Diencephalon (tissue), 1 donor: ENCODE data around the gene VAX1. TPM values are rescaled to one million over a fixed set of nuclear protein-coding genes. Genes with fewer than 3 reads are reported as not detected.
A peak's percentile ranks its signal among the peaks of the same experiment; 100 is the strongest.

Source experiments
- small RNA-seq: library from RNA; depleted of rRNA; stranded (forward); fragments of <200 nt; gene quantifications from one replicate; pipeline ENCODE3, GENCODE V24; 2014
- total RNA-seq: library from RNA; depleted of rRNA; stranded (reverse); fragments of >200 nt; gene quantifications from one replicate; pipeline ENCODE4 v1.2.3, GENCODE V29; 2014

Gene VAX1, protein sequence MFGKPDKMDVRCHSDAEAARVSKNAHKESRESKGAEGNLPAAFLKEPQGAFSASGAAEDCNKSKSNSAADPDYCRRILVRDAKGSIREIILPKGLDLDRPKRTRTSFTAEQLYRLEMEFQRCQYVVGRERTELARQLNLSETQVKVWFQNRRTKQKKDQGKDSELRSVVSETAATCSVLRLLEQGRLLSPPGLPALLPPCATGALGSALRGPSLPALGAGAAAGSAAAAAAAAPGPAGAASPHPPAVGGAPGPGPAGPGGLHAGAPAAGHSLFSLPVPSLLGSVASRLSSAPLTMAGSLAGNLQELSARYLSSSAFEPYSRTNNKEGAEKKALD
- 4.6 TPM for total RNA-seq

GRCh38 chr10:117137911-117138642 lies at the start of gene VAX1:
VAX1 (minus strand) TSS chr10:117138270; CDS start chr10:117138056, 214 bp downstream.

Small RNA genes within 50 kb of the gene (small RNA-seq; reads per million reads assigned to genes)
- gene MIR3663 = 1.6 reads per million, percentile 84 among the genes with 10 or more reads in this experiment

Other genes starting within 250 kb of the VAX1 start
- gene SHTN1, start 133.1 kb downstream of the VAX1 start, total RNA-seq = 52.6 TPM
- not detected for gene KCNK18, start 59.2 kb upstream of the VAX1 start, total RNA-seq
- gene SLC18A2, start 102.8 kb upstream of the VAX1 start, total RNA-seq = 13.1 TPM
- gene PDZD8, start 237.2 kb upstream of the VAX1 start, total RNA-seq = 36.9 TPM